ENCODE results near the gene KIAA0825.

The KIAA0825 gene

GRCh38 chr5:94260096-94260495 is 358.3 kb downstream of the KIAA0825 start:
- in situ Hi-C loops (cut with HindIII; ENCODE audit: low sequenced_read_pairs): no loop called here

- in situ Hi-C loops (cut with HindIII; ENCODE audit: low sequenced_read_pairs): no loop called here
These were observed 364.2 kb downstream of the KIAA0825 start for GRCh38 chr5:94254214-94254613.

GRCh38 chr5:94250985-94251384 is 367.4 kb downstream of the KIAA0825 start:
- in situ Hi-C loops (cut with HindIII; ENCODE audit: low sequenced_read_pairs): no loop called here

DNA sequence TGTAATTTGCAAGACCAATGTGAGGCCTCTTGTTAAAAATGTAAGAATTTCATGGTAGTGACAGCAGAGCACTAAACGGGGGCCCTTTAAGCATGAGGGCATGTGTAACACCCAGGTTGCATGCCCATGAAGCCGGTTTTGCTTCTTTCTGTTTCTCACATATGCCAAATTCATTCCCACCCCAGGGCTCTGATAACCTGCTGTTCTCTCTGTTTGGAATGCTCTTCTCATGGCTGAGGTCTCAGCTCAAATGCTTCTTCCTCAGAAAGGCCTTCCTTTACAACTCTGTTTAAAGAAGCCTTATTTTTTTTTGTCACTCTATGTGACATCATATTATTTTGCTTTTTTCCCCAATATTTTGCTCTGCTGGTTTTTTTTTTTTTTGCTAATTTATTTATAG is 369.0 kb downstream of the KIAA0825 start:
- in situ Hi-C loops (cut with HindIII; ENCODE audit: low sequenced_read_pairs): no loop called here

DNA sequence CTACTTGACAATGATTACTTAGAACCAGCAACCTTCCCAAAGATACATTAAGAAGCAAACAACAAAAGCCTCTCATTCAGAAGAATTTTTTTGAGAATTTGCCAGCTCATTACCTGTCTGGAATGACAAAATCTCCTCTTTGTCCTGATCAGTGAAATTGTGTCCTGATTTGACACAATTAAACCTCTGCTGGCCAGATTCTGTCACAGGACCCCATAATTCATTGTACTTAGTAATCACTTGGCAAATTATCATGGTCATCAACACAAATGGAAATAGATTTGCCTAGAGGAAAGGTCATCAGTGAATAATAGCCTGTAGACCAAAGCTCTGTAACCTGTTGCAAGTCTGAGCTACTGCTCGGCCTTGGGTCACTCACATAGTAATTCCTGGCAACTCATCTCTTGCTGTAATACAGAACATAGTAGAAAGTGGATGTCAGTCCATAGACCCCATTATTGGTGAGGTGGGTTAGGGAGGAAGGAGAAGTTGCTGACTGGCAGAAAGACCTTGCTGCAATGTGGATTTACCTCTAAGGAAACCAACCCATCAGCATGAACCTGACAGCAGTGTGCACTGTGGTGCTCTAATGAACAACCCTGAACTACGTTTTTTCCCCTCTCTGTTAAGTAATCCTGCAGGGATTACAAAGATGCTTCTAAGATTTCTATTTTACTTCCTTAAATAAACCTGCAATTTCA is 370.1 kb downstream of the KIAA0825 start:
- in situ Hi-C loops (cut with HindIII; ENCODE audit: low sequenced_read_pairs): no loop called here

GRCh38 chr5:94245608-94246007 is 372.8 kb downstream of the KIAA0825 start:
- in situ Hi-C loops (cut with HindIII; ENCODE audit: low sequenced_read_pairs): no loop called here

DNA sequence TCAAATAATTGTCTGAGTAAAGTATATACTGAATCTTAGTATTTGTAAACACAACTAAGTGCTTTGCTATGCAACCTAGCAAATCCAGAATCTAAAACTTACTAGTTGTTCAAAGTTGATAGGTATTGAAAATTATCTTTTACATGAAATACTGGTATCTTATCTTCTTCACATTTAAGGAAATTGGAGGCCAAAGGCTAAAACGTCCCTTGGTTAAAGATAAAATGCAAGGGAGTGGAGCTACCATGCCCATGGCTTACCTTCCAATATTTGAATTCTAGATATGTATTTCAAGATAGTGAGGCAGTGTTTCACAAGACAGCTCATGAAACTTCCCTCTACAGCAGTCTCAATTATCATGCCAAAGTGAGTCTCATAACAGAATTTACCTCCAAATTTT is 373.5 kb downstream of the KIAA0825 start:
- in situ Hi-C loops (cut with HindIII; ENCODE audit: low sequenced_read_pairs): no loop called here

- in situ Hi-C loops (cut with HindIII; ENCODE audit: low sequenced_read_pairs): no loop called here
These were observed 374.8 kb downstream of the KIAA0825 start for GRCh38 chr5:94243612-94244011.

- in situ Hi-C loops (cut with HindIII; ENCODE audit: low sequenced_read_pairs): no loop called here
These were observed 377.3 kb downstream of the KIAA0825 start for GRCh38 chr5:94240993-94241651.

DNA sequence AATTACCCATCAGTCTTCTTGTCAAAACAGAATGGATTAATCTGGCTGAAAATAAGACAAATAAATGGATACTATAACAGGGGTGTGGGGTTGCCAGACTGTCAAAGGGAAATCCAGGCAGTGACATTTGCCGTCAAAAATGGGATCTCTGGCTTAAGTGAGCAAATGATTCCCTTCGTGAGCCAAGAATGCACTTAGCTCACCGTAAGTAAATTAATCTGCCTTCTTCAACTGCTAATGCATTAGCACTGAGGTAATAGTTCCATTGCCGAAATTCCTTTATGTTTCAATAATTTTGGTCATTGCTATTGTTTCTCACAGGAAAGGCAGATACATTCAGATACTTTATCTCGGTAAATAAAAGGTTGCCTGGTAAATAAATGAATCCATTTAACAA is 377.8 kb downstream of the KIAA0825 start:
- in situ Hi-C loops (cut with HindIII; ENCODE audit: low sequenced_read_pairs): no loop called here

GRCh38 chr5:94240134-94240533 is 378.3 kb downstream of the KIAA0825 start:
- in situ Hi-C loops (cut with HindIII; ENCODE audit: low sequenced_read_pairs): no loop called here

- in situ Hi-C loops (cut with HindIII; ENCODE audit: low sequenced_read_pairs): no loop called here
These were observed 379.1 kb downstream of the KIAA0825 start for GRCh38 chr5:94239266-94239665.

DNA sequence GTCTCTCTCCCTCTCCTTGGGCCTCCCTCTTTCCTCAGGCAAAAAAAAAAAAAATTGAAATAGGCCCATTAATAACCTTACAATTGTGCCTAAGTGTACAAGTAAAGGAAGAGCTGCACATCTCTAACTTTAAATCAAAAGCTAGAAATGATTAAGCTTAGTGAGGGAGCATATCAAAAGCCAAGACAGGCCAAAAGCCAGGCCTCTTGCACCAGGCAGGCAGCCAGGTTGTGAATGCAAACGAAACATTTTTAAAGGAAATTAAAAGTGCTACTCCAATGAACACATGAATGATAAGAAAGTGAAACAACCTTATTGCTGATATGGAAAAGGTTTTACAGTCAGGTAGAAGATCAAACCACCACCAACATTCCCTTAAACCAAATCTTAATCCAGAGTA is 383.4 kb downstream of the KIAA0825 start:
- in situ Hi-C loops (cut with HindIII; ENCODE audit: low sequenced_read_pairs): no loop called here

GRCh38 chr5:94228791-94229190 is 389.6 kb downstream of the KIAA0825 start:
- in situ Hi-C loops (cut with HindIII; ENCODE audit: low sequenced_read_pairs): no loop called here

DNA sequence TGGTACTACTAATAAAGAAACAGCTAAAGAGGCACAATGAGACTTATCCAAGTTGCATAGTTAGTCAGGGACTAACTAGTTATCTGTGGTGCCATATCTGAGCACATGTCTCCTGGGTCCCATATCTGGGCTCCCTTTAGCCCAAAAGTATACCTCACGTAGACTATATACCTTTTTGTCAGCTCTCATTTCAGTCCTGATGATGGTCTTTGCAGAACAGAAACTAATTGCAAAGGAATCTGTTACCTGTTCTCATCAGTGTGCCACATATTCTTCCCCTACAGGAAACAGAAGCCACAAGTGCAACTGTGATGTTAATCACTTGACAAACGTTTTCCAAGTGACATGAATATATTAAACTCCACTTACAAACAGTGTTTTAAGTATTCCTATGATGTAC is 395.2 kb downstream of the KIAA0825 start:
- in situ Hi-C loops (cut with HindIII; ENCODE audit: low sequenced_read_pairs): no loop called here

DNA sequence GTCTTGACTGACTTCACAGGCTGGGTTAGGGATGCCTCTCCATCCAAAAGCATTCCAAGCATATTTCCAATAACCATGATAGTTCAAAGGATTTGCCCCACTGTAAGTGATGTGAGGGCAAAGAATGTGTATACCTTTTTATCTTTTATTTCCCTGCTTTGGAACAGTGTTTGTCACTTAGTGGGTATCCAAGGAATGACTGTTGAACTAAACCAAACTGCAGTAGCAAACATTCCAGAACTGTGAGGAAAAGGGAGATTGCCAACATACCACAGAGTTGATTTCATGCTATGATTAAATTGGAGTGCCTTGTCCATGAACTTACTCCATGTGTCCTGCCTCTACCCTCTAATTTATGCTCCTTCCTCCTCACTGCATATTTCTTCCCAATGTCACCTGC is 400.0 kb downstream of the KIAA0825 start:
- in situ Hi-C loops (cut with HindIII; ENCODE audit: low sequenced_read_pairs): no loop called here

GRCh38 chr5:94217745-94218144 is 400.7 kb downstream of the KIAA0825 start:
- in situ Hi-C loops (cut with HindIII; ENCODE audit: low sequenced_read_pairs): no loop called here

- in situ Hi-C loops (cut with HindIII; ENCODE audit: low sequenced_read_pairs): no loop called here
These were observed 401.2 kb downstream of the KIAA0825 start for GRCh38 chr5:94217216-94217615.

GRCh38 chr5:94212476-94212875 is 405.9 kb downstream of the KIAA0825 start:
- in situ Hi-C loops (cut with HindIII; ENCODE audit: low sequenced_read_pairs): no loop called here

GRCh38 chr5:94209774-94210355 is 408.5 kb downstream of the KIAA0825 start:
- in situ Hi-C loops (cut with HindIII; ENCODE audit: low sequenced_read_pairs): no loop called here

DNA sequence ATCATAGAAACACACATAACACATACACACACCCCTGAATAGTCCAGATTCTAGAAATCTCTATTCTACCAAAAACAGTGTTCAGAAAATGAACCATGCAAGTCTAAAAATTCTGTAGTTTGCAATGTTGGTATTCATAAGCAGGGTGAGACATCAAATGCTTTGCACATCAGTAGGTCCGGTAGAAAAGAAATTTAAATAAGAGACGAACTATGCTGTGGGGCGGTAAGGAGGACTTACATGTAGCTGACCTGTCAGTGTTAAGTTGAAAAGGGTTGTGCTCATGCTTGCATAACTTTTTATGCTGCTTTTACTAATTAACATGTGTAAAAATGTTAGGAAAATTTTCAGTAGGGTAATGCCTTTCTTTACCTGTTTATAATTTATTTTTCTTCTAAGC is 409.1 kb downstream of the KIAA0825 start:
- in situ Hi-C loops (cut with HindIII; ENCODE audit: low sequenced_read_pairs): no loop called here

- in situ Hi-C loops (cut with HindIII; ENCODE audit: low sequenced_read_pairs): no loop called here
These were observed 418.8 kb downstream of the KIAA0825 start for GRCh38 chr5:94199566-94199965.

All from DLD1 (cell line).